Activated T-helper 2 cell treated with anti-CD3 and anti-CD28 coated beads, Interferon-gamma antibody, Interleukin-2, Interleukin-4, amounts not matched to agents 10 μg/mL and 5 μg/mL and 100 μg/mL, durations not matched to agents 14 hours and 24 hours and 36 hours (primary cell): ENCODE data around the gene LRTM2. TPM values are rescaled to one million over a fixed set of nuclear protein-coding genes. Genes with fewer than 3 reads are reported as not detected.

Experiments used
- DNase-seq: peaks from one replicate; pipeline ENCODE4 v3.0.0; 2021; ENCODE audit warnings: low spot score
- H3K27ac Mint-ChIP-seq: one replicate; pipeline ENCODE4 v1.8.0; 2021; ENCODE audit warnings: mixed read lengths
- H3K27me3 Mint-ChIP-seq: one replicate; pipeline ENCODE4 v1.8.0; 2021; ENCODE audit warnings: low read depth, mixed read lengths
- H3K36me3 Mint-ChIP-seq: one replicate; pipeline ENCODE4 v1.8.0; 2021; ENCODE audit warnings: low read depth, mixed read lengths
- H3K4me1 Mint-ChIP-seq: one replicate; pipeline ENCODE4 v1.8.0; 2021; ENCODE audit warnings: low read depth, mixed read lengths
- H3K4me3 Mint-ChIP-seq: one replicate; pipeline ENCODE4 v1.8.0; 2021; ENCODE audit warnings: low read depth, mild to moderate bottlenecking, moderate library complexity, mixed read lengths
- H3K9me3 Mint-ChIP-seq: one replicate; pipeline ENCODE4 v1.8.0; 2021; ENCODE audit warnings: mixed read lengths
- intact Hi-C: fragments of 100-400 bp; cut with micrococcal nuclease; formaldehyde crosslinking; loops from one replicate; pipeline ENCODE4 v1.15.1; 2023
- total RNA-seq: library from RNA; stranded (reverse); gene quantifications from 2 replicates; pipeline ENCODE4 v1.2.3, GENCODE V29; 2022

Gene LRTM2
- total RNA-seq, 1 donor from 2014 or later = 0.07 TPM

- no peak overlapping the region for H3K27ac Mint-ChIP-seq
Measured at GRCh38 chr12:1820896-1821291, 529 bp downstream of the LRTM2 start.

GRCh38 chr12:1821805-1822204 lies 1.4 kb downstream of the LRTM2 start:
- Mint-ChIP-seq H3K4me3 (no peak overlapping the region), H3K4me1 (peaks cover 2% of the 10 kb centered on the region), H3K27ac (no peak overlapping the region), H3K9me3 (no peaks in the 10 kb centered on the region), H3K36me3 (no peaks in the 10 kb centered on the region), H3K27me3 (peaks cover 27% of the 10 kb centered on the region)
- DNase-seq = no peak
- intact Hi-C loops = no loop called here

More at GRCh38 chr12:1820896-1821291, 529 bp downstream of the LRTM2 start:
- Mint-ChIP-seq H3K4me3 (no peak overlapping the region), H3K9me3 (no peaks in the 10 kb centered on the region), H3K4me1 (peaks cover 2% of the 10 kb centered on the region), H3K27me3 (peaks cover 30% of the 10 kb centered on the region), H3K36me3 (no peaks in the 10 kb centered on the region)
- intact Hi-C loops = no loop called here
- DNase-seq = no peak

- Mint-ChIP-seq H3K27me3 (peaks cover 27% of the 10 kb centered on the region), H3K9me3 (no peaks in the 10 kb centered on the region), H3K27ac (no peak overlapping the region), H3K36me3 (no peaks in the 10 kb centered on the region), H3K4me1 (peaks cover 2% of the 10 kb centered on the region), H3K4me3 (no peak overlapping the region)
- DNase-seq = no peak
- intact Hi-C loops = no loop called here
Measured at GRCh38 chr12:1822699-1823098, 2.3 kb downstream of the LRTM2 start.

- no peak for DNase-seq
- Mint-ChIP-seq H3K27me3 (peaks cover 27% of the 10 kb centered on the region), H3K9me3 (no peaks in the 10 kb centered on the region), H3K4me3 (no peak overlapping the region), H3K36me3 (no peaks in the 10 kb centered on the region), H3K27ac (no peak overlapping the region), H3K4me1 (peaks cover 2% of the 10 kb centered on the region)
- intact Hi-C loops = no loop called here
Measured at GRCh38 chr12:1823237-1823636, 2.9 kb downstream of the LRTM2 start.

GRCh38 chr12:1825382-1826102 lies 5.2 kb downstream of the LRTM2 start:
- no peak overlapping the region for H3K4me3 Mint-ChIP-seq
- no peak overlapping the region for H3K27ac Mint-ChIP-seq
- no peaks in the 10 kb centered on the region for H3K36me3 Mint-ChIP-seq
- H3K9me3 Mint-ChIP-seq = no peaks in the 10 kb centered on the region
- H3K27me3 Mint-ChIP-seq = peaks cover 10% of the 10 kb centered on the region
- intact Hi-C loops = no loop called here
- DNase-seq = no peak
- H3K4me1 Mint-ChIP-seq = no peaks in the 10 kb centered on the region

GRCh38 chr12:1826401-1826800 lies 6.0 kb downstream of the LRTM2 start:
- no peak for DNase-seq
- Mint-ChIP-seq H3K4me1 (no peaks in the 10 kb centered on the region), H3K27ac (no peak overlapping the region), H3K9me3 (no peaks in the 10 kb centered on the region), H3K36me3 (no peaks in the 10 kb centered on the region), H3K27me3 (peaks cover 8% of the 10 kb centered on the region), H3K4me3 (no peak overlapping the region)
- intact Hi-C loops = no loop called here

- no peak overlapping the region for H3K27ac Mint-ChIP-seq
- intact Hi-C loops = no loop called here
- H3K36me3 Mint-ChIP-seq = no peaks in the 10 kb centered on the region
- no peaks in the 10 kb centered on the region for H3K4me1 Mint-ChIP-seq
- no peaks in the 10 kb centered on the region for H3K9me3 Mint-ChIP-seq
- H3K4me3 Mint-ChIP-seq = no peak overlapping the region
- peaks cover 13% of the 10 kb centered on the region for H3K27me3 Mint-ChIP-seq
- no peak for DNase-seq
Measured at GRCh38 chr12:1826867-1827705, 6.7 kb downstream of the LRTM2 start.

GRCh38 chr12:1827826-1828805 lies 7.8 kb downstream of the LRTM2 start:
- no peak overlapping the region for H3K27ac Mint-ChIP-seq
- intact Hi-C loops = no loop called here
- DNase-seq = no peak
- H3K36me3 Mint-ChIP-seq = no peaks in the 10 kb centered on the region
- no peaks in the 10 kb centered on the region for H3K4me1 Mint-ChIP-seq
- H3K4me3 Mint-ChIP-seq = no peak overlapping the region
- no peaks in the 10 kb centered on the region for H3K9me3 Mint-ChIP-seq
- H3K27me3 Mint-ChIP-seq = peaks cover 11% of the 10 kb centered on the region

- no peak overlapping the region for H3K4me3 Mint-ChIP-seq
- H3K36me3 Mint-ChIP-seq = no peaks in the 10 kb centered on the region
- no peaks in the 10 kb centered on the region for H3K4me1 Mint-ChIP-seq
- intact Hi-C loops = no loop called here
- no peak overlapping the region for H3K27ac Mint-ChIP-seq
- DNase-seq = no peak
- H3K27me3 Mint-ChIP-seq = peaks cover 11% of the 10 kb centered on the region
- H3K9me3 Mint-ChIP-seq = no peaks in the 10 kb centered on the region
Measured at GRCh38 chr12:1828856-1829255, 8.5 kb downstream of the LRTM2 start.

- no peak overlapping the region for H3K4me3 Mint-ChIP-seq
- intact Hi-C loops = no loop called here
- H3K4me1 Mint-ChIP-seq = no peaks in the 10 kb centered on the region
- DNase-seq = no peak
- H3K36me3 Mint-ChIP-seq = no peaks in the 10 kb centered on the region
- no peaks in the 10 kb centered on the region for H3K9me3 Mint-ChIP-seq
- peaks cover 11% of the 10 kb centered on the region for H3K27me3 Mint-ChIP-seq
- H3K27ac Mint-ChIP-seq = no peak overlapping the region
Measured at GRCh38 chr12:1829306-1829900, 9.0 kb downstream of the LRTM2 start.

GRCh38 chr12:1830401-1830845 lies 10.1 kb downstream of the LRTM2 start:
- no peaks in the 10 kb centered on the region for H3K9me3 Mint-ChIP-seq
- no peak overlapping the region for H3K27ac Mint-ChIP-seq
- intact Hi-C loops = no loop called here
- no peaks in the 10 kb centered on the region for H3K4me1 Mint-ChIP-seq
- no peak overlapping the region for H3K4me3 Mint-ChIP-seq
- DNase-seq = no peak
- peaks cover 11% of the 10 kb centered on the region for H3K27me3 Mint-ChIP-seq
- H3K36me3 Mint-ChIP-seq = no peaks in the 10 kb centered on the region
